GF-D8 (cell line): Measurements from ENCODE around the gene AFF2.

Source experiments
- DNase-seq: peaks from one replicate; lab custom pipeline; 2025; lab: John Stamatoyannopoulos, UW

The AFF2 gene

DNA sequence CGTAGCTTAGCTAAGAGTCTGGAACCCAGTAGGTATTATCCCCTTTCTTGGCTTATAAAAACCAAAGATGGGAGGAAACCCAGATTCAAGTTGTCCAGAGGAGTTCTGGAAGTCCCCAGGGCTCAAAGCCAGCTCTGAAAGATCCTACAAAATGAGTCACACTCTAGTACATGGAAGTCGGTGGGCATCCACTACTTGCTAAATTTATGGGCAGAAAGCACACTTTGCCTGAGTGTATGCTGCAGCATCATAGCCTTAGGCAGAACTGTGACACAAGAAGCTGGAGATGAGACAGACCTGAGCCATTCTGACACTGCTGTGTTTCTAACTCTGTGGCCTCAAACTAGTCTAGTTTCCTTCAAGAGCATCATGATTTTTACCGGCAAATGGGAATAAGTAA is 429.3 kb downstream of the AFF2 start:
- DNase-seq: no peak

DNA sequence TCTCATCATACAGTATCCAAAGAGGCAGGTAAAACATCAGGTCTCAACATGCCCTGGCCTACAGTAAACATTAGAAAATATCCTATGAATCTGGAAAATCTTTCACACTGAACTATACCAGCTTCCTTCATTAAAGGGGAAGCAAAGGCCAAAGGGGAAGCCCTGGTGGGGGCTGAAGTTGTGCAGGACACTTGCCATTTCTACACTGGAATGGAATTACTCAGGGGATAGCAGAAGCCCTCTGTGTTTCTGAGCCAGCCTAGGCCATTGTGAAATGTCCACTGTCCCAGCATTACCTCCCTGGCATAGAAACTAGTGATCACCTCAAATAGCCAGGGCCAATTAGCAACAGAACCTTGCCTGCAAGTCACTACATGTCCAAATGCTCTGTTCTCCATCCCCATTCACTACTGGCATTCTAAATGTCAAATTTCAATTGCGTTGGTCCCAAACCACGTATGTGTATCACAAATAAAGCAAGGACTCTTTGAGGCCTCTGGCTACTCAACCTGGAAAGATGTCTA is 429.9 kb downstream of the AFF2 start:
- DNase-seq: no peak

DNA sequence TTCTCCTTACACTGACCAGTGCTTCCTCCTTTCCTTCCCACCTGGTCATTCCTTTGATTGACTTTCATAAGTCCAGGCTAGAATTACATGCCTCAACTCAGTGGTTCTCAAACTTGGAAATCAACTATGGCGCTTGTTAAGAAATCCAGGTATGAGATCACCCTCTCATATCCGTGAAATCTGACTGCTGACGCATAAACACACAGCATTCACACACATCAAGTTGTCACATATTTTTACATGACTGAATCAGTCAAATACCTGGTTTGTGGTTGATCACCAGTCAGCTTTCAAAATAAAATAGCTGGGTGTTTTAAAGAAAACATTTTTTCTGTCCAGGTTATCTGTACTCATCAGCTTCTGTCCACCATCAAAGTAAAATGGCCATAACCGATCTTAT is 433.5 kb downstream of the AFF2 start:
- DNase-seq: no peak

DNA sequence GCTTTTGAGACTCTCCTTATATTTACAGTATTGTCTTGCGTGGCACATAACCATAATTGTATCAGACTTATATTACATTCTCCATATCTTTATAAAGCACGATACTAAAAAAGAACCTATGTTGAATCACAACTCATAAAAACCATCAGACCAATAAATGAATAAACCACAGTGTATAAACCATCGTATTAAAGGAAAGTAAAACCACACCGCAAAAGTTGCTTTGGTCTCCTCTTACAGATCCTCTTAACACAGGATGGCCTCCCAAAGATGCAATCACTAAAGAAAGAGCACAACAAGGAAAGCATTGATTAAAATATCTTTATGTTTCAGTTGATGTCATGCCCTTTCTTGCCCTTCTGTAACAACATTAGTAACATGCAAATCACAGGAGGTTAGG is 437.9 kb downstream of the AFF2 start:
- DNase-seq: no peak

DNA sequence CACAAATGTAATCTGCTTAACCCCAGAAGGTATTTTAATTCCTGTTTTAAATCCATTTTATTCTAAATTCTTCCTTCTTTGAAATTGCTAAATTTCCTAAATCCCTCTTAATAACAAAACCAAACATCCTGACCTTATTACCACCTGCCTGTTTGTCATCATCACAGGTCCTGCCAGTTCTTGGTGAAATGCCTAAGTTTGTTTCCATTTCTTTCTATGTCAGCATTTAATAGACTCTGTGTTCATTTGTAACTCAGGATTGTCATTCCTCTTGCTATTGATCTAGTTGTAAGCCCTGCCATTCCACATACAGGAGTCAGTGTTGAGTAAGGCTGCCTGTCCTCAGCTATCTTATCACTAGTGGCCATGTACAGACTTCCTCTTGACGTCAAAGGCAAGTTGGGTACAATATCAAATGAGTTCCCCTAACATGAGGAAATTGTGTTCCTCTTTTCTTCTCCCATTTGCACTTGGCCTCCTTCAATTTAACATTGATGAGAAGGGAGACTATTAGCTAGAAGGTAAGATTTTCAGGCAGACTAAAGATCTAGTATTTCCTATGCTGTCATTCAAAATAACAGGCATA is 440.1 kb downstream of the AFF2 start:
- peak; percentile 25 for DNase-seq

DNA sequence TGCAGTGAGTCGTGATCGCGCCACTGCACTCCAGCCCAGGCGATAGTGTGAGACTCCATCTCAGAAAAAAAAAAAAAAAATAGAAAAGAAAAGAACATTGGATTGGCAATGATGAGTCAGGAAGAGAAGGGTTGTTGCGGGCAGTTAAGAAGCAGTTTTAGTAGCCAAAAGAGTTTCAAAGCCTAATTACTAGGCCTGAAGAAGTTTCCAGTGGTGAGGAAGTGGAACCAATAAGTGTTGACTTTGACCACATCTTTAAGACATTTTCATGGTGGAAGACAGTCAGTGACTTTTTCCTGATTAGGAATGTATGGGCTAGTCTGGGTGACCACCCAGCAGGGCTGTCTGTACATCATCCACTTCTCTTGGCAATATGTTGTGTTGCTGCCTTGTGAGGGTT is 442.3 kb downstream of the AFF2 start:
- DNase-seq: no peak

DNA sequence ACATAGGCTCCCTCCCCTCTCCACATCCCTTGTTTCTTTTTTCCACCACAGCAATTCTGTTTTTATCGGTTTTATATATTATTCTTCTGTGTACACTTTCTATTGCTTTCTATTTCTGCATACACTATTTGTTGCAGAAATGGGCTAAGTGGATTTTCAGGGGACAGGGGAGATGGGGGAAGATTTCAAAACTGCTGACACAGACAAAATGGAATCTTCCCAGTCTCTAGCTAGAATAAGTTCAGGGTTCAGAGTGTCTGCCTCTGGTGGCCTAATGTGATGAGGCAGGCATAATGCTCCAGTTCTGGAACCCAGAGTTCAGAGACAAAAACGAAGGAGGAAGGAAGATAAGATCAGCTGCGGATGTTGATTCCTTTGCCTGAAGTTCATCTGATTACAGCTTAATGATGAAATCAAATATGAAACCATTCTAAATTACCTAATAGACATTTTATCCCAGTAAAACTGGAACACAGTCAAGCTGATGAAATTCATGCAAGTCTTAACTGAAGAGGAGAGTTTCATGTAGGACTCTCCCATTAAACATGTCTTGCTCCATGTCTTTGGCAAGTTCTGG is 447.1 kb downstream of the AFF2 start:
- DNase-seq: peak; percentile 64

DNA sequence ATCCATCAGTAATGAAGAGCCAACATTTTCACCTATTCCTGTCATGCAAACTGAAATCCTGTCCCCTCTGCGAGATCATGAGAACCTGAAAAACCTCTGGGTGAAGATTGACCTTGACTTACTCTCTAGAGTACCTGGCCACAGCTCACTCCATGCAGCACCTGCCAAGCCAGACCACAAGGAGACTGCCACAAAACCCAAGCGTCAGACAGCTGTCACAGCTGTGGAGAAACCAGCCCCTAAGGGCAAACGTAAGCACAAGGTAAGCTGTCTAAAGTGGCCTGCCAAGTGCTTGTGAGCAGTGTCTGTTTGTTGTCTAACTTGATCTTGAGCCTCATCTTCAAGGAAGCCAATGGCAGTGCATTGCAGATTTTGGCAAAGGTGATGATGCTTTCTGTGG is 455.9 kb downstream of the AFF2 start:
- no peak for DNase-seq

DNA sequence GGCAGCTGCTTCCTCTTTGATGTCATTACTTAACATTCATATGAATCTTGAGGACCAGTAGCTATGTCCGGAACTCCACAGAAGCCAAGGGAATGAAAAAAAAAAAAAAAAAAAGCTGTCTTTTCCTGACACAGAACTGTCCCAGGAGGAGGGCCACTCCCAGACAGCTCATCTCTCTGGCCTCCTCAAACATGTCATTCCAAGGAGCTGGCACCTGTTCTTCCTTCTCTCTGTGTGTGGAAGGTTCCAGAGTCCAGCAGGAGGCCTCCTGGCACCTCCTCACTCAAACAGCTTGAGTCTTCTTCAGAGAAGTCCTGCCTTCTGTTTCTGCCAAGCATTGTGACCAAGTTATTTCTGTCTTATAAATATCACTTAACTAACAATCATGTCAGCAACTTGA is 458.5 kb downstream of the AFF2 start:
- DNase-seq: no peak

DNA sequence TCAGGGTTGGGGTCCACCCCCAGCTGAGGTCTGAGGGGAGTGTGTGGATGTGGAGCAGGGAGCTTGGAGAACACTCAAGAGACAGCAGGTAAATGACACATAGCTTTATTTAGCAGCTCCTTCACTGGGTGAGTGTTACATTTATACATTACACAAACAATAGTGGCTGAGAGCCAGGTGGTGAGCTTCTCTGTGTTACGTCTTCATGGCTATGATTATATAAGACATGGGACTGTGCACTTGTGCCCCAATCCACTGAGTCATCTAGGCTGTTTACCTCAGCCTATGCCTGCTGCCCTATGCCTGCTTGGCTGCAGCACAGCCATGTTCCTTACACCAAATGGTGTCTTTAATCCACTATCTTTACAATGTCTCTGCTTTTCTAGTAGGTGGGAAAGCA is 459.6 kb downstream of the AFF2 start:
- no peak for DNase-seq

DNA sequence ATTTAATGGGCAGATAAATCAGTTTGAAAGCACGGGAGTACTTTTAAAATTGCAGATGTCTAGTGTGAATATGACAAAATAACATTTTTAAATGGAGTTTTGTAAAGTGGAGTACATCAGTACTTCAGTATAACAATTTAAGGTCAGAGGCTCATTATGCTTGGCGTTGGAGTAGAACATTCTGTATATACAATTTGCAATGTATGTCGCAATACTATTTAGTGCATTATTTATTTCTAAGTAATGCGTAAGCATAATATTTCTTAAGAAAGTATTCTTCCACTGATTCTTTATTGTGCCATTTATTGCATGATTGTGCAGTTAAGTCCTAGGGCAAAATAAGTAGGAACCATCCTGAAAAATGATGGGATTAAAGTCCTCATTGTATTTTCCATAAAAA is 461.6 kb downstream of the AFF2 start:
- no peak for DNase-seq

DNA sequence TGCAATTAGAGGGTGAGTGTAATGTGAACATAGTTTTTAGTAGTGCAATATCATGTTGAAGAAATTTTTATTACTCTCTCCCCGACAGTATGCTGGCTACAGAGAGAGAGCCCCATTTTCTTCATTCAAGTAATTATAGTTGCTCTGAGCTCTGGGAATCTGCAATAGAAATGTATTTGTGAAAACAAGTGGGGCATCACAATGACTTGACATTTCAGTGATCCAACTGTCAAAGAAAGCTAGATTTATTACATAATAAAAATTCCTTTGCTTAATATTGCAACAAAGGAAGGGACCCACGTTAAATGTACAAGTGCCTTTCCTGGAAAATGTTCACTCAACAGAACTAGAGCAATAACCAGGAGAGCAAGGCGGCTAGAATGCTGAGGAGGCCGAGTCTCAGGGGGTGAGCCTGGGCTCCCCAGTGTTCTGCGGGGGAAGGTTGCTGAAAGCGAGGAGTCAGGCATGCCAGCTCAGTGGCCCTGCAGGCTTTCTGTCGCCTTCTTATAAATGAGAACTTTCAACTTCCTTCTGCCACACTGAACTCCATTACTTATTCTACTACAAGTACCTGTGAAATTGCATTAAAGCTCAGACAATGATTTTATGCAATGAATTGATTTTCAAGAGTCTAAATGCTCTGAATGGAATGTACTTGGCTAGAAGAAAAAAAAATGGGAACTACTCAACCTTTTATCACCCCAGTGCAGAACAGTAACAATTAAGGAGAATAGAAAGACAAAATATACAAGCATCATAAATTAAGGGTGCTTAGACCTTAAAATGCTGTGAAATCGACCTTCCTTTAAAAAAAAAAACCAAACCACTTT is 476.4 kb downstream of the AFF2 start:
- DNase-seq: no peak

DNA sequence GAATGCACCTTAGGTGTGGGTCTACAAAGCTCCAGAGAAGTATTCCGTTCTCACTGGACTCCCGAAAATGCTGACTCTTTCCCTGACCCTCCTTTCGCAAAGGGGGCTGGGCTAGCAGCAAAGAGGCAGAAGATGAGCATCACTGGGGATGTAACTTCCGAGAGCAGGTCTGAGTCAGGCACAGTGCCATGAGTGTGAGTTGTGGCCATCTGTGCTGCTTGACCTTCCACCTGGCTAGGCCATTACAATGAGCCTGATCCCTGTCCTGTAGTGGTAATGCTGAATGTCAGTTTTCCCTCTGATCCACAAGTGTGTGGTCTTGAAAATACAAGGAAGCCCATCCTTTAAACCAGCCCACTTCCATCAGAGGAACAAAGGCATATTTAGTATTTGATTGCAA is 479.4 kb downstream of the AFF2 start:
- no peak for DNase-seq

DNA sequence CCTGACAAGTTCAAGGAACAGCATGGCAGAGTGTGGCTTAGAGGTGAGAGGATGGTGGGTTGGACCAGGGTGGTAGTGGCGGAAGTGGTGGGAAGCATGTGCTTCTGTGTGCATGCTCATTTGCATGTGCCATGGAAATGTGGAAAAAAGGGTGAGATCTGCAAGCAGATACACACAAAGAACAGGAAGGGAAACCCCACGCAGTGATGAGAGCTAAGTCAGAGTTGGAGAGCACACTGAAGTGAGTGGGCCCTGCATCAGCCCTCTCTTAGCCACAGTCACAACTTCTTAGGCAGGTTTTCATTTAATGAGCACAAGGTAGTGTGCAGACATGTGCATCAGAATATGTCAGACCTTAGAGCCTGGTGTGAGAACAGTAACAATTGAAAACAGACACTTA is 483.8 kb downstream of the AFF2 start:
- DNase-seq: no peak

DNA sequence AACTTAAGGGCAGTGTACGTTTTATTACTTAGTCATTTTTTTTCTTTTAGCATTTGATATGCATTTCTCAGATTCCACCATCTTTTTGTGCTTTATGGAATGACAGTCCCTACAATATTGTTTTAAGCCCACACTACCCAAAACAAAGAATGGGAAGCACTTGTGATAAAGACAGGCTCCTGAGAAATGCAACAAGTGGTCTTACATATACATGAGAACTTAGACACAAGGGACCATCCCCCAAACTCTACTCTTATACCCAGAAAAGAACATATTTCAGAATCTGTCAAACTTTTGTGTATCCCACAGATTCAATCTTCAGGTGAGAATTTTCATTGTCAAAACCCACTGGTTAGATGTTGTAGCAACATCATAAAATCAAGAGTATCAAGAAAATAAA is 491.1 kb downstream of the AFF2 start:
- DNase-seq: no peak

DNA sequence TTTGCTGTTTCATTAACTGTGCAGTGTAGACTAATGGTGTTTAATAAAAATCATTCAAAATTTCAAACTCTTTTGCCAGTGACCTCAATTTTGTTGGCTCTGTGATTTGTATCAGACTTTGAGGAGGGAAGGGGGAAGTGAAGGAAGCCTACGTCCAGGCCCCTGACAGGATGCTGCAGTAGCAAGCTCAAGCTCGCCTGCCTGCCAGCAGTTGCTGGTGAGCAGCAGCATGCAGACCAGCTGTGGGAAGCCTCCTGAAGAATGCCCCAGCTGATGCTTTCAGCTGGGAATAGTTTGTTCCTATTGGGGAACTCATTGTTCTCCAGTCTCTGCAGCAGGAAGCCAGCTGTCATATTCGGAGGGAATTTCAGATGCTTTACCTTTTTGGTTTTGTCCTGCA is 495.2 kb downstream of the AFF2 start:
- no peak for DNase-seq

DNA sequence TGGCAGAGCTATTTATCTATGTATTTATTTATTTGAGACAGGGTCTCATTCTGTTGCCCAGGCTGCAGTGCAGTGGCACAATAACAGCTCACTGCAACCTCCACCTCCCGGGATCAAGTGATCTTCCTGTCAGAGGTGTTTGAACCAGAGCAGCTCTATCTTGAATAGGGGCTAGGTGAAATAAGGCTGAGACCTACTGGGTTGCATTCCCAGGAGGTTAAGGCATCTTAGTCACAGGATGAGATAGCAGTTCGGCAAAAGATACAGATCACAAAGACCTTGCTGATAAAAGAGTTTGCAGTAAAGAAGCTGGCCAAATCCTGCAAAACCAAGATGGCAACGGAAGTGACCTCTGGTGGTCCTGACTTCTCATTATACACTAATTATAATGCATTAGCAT is 501.9 kb downstream of the AFF2 start:
- no peak for DNase-seq

DNA sequence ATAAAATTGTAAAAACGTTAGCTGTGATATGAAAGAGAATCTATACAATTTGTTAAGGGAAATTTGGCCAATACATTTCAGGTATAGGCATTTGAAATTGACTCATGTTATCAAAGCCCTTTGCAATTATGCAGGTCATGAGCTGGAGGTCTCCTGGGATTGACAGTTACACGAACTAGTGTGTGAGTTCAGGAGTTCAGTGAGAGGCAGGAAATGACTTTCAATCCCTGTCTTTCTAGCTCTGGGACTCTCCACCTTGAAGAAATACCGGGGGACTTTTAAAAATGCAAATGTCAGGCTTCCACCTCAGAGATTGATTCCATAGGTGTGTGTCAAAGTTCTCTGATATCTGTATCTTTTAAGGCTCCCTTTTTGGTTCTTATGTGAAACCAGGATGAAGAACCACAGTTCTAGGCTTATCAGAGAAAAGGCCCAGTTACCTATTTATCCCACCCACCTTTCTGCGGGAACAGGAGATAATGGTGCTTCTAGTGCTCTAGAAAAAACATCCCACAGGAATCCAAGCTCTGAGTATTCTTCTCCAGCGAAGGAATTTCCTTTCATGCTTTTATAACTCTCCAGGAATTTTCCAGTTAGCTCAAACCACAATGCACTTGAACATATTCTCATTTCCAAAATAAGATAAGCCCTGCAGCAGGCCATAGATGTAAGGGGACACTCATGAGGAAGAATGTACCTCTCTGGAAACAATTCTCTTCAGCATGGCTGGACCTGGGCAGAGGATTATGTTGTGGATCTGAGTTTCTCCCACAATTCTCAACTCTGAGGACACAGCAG is 503.6 kb downstream of the AFF2 start:
- no peak for DNase-seq

DNA sequence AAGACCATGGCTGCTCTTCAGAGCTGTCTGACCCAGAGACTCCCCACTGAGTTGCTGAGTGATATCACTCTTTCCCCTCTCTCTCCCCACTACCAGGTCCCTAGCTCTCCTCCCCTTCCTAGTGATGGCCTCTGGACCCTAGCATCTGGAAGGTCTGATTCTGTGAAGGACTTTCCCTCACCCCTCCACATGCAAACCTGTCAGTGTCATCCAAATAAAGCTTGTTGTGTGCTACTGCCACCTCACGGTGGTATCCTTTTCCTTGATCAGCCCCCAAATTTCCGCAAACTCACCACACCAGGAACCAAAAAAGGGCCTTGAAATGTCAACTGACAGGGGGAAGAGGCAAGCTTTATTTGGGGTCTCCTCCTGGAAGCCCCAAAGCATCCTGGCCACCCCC is 504.5 kb downstream of the AFF2 start:
- no peak for DNase-seq

DNA sequence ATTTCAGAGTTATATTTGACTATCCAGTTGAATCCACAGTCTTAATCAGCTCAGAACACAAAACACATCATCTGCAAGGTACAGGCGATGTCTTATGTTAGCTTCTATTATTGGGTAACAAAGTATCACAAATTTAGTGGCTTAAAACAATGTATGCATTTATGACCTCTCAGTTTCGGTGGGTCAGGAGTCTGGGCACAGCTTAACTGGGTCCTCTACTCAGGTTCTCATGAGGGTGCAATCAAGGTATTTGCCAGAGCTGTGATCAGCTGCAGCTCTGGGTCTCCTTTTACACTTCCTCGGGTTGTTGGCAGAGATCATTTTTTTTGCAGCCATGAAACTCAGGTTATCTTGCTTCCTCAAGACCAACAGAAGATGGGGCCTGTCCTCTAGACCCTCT is 505.8 kb downstream of the AFF2 start:
- no peak for DNase-seq

DNA sequence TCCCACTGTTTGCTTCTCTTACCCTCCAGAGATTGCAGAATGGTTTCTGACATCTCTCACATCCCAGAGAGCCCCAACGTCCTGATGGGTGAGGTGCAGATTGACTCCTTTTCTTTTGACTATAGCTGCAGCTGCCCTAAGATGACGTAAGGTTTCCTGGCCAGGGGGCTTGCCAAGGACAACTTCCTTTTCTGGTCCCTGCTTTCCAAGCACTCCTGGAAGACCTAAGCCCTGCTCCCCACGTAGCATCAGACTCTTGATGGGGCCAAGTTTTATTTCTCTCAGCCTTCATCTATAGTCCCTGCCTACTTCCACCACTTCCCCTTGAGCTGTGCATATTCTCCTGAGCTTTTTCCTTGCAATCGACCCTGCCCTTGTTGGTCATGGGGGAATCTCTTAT is 507.0 kb downstream of the AFF2 start:
- no peak for DNase-seq

DNA sequence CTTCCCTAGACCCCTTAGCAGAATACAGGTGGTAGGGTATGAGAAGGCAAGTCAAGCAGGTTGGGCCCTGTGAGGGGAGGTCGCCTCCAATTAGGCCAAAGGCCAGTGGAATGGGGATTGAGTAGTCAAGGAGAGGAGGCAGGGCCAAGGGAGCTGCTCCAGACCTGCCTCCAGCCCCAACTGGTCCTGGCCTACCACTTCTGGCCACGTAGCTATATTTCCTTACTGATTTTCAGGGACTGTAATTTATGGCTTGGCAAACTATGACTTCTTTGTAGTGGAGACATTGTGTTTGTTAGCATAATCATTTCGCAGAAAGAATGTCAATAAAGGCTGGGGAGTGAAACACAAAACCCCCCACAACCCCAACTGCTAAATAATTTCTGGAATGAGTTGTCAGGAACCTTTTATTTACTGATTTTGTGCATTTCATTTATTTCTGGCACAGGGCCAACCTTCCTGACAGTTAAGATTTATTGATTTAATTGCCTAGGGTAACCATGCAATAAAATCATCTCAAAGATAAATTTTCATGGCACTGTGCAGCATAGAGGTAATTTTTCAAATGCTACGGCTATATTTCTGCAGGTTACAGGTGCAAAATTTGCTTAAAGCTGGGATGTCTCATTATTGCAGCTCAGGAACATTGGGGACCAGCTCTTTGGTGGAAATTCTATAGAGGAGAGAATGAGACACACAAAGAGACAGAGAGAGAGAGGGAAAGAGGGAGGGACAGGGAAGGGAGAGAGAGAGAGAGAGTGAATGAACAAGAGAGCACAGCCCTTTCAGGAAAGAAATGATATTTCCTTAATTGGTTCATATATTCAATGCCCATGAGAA is 509.8 kb downstream of the AFF2 start:
- DNase-seq: no peak
